Activated T-helper 1 cell treated with Interleukin-2 at 50 U/mL for 16 hours (primary cell): ENCODE results near the gene STK39.

Experiments
- DNase-seq: peaks from one replicate; pipeline ENCODE4 v3.0.0-alpha.2; 2020; ENCODE audit warnings: low read depth

The STK39 gene

DNA sequence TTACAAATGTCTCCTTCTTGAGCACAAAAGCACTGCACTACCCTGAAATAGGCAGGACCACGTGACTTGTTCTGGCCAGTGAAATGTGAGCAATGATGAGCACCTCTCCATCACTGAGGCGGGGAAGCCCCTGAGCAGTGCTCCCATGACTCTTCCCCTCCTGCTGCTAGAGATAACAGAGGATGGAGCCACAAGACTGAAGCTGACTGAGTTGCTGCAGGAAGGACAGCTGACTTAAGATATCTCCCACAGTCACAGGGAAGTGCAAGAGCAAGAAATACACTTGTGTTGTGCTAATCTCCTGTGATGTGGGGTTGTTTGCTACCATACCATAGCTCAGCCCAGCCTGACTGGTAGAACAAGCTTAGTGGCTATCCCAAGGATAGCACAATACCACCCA is 38.7 kb downstream of the STK39 start:
- no peak for DNase-seq

DNA sequence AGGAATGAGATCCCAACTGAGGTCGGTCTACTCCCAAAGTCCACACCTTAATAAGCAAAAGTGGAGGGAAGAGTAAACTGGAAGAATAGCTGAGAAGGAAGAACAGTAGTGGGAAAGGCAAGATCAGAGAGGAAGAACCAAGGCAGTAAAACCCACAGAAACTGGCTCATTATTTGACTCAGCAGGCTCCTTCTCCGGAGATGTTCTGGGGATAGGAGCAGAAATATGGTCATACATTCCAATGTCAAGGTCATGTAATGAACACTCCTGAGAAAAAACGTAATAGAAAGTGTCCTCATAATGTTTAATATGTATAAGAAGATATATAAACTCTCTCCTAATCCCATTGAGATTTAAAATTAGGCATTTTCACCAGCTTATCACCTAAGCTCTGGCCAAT is 39.5 kb downstream of the STK39 start:
- no peak for DNase-seq

DNA sequence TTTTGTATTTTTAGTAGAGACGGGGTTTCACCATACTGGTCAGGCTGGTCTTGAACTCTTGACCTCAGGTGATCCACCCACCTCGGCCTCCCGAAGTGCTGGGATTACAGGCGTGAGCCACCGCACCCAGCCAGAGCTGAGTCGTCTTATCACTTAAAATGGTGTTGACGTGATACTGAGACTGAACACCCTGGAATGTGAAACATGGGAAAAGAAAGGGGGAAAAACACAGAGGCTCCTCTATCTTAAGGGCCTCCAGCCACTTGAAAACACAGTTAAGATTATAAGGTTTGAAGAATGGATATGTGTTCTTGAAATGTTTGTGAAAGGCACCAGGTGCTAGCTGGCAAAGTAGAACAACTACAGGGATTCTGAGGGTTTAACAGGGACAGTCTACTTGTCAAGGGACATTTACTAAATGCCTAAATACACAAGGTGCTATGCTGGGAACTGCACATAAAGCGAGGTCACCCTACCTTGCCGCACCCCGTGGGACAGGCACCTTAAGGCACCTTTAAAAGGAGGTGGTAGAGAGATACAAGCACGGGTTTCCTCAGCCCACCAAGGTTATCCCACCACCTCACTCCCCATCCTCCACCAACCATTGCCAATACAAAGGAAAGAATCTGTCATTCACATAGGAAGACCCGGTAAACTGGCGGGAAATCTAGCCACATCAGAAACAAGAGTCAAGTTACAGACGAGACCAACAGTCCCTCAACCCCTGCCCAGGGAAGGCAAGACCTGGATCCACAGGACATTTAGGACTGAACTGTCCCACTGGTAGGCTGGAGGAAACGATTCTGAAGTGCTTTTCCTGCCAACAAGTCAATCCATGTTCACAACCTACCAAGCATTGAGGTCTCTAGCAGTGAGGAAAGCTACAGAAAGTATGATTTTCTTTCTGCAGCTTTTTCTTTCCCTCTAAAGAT is 43.4 kb downstream of the STK39 start:
- DNase-seq = no peak

DNA sequence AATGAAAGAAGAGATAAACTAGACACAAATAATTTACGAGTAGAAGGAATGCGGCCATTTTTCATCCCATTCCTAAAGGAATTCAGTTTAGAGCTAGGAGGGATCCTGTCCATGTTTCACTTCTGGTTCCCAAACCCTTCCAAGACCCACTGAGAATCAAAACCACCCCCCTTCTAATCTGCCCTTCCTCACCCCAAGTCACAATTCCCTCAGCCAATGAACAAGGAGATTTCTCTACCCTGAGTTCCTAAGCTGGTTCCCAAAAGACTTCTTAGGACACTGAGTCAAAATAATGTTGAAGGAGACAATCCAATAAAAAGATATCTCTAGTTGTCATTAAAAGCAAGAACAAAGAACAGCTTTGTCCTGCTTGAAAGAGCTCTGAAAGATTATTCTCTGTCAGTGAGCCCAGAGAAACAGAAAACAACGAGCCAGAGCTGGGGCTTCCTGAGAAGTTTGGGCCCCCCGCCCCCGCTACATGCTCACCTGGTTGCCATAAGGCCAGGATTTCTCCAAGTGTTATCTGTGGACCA is 45.7 kb downstream of the STK39 start:
- DNase-seq = no peak

DNA sequence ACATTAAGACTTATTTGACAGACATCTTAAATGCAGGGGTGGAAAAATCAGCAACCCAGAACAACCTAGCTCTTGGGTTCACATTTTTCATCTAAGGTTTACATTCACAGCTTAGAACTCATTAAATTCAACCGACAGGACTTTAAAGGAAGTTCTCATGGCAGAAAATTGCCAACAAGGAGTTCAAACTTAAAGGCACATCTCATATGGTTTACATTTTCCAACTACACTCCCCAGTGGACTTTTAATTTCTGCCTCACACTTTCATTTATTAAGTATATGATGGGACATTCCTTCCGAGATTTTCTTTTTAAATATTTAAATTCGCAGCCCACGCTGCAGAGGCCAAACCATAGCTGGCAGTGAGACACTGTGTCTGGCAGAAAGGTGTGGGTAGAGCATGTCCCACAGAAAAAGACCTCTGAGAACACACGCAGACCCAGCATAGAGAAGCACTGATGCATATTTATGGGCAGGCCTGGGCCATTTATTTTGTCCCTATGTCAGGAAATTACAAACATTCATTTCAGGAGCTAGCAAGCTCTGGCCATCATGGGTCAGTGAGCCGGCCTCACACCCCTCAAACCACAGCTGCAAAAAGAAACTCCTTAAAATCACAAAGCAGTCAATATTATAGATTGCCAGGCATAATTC is 46.3 kb downstream of the STK39 start:
- DNase-seq = no peak

DNA sequence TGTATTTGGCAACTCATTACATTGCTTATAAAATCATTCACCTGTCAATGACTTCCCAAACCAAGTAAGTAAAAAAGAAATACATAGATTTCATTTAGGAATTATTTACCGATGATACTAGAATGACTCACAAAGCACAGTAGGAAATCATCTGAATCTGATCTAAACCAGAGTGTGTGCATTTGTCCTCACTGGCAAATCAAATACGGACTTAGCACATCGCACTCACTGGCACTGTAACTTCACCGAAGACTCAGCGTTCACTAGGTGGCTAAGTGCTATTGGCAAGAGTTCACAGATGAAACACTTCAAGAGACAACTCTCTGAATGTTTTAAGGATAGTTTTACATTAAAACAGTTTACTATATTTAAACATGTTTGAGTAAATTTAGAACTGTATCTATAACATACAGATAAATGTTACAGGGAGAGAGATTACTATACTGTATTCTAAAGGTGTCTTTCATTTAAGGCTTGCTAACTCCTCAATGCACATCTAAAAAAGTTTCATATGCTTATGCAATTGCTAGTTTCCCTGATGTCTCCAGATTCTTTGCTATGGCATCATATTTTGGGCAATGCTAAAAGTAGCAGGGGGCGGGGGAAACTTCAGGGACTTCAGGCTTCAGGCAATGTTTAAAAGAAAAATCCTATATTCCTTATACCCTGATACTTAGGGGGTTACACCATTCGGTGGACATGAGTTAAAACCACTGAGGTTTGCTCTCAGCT is 48.8 kb downstream of the STK39 start:
- no peak for DNase-seq

DNA sequence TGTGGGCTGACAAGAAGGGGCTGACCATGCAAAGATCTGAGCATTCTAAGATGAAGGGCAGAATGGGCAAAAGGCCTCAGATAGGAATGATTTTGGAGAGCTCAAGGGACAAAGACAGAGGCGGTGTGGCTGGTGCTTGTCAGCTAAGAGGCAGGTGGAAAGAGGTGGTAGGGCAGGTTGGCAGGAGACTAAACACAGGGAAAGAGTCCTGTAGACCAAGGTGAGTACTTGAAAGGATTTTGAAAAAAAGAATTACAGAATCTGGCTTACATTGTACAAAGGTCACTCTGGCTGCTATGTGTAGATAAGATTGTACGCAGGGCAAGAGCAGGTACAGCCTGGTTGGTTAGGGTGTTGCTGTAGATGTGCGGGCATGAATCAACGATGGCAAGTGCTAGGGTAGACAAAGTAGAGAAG is 50.6 kb downstream of the STK39 start:
- DNase-seq = no peak

DNA sequence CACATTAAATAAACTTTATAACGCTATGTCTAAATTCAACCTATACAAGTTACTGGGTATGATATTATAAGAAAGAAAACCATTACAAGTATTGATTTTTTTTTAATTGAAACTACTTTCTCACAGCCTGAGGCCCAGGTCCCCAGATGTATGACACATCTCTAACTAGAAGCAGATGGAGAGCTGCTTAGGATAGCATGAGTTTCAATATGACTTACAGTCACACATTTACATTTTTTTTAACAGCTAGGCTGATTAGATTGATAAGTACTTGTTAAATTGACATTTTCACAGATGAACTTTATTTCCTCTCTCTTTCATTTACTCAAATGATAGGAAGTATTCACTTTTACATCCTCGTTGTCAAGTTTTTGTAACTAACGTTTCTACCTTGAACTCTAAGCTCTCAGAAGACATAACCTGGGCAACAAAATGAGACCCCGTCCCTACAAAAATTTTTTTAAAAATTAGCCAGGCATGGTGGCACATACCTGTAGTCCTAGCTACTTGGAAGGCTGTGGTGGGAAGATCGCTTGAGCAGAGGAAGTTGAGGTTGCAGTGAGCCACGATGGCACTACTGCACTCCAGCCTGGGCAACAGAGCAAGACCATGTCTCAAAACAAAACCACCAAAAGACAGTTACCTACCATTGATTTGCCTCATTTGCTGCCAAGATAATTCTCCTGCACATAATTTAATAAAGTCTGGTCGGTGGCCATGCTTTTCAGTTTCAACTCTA is 52.4 kb downstream of the STK39 start:
- no peak for DNase-seq

DNA sequence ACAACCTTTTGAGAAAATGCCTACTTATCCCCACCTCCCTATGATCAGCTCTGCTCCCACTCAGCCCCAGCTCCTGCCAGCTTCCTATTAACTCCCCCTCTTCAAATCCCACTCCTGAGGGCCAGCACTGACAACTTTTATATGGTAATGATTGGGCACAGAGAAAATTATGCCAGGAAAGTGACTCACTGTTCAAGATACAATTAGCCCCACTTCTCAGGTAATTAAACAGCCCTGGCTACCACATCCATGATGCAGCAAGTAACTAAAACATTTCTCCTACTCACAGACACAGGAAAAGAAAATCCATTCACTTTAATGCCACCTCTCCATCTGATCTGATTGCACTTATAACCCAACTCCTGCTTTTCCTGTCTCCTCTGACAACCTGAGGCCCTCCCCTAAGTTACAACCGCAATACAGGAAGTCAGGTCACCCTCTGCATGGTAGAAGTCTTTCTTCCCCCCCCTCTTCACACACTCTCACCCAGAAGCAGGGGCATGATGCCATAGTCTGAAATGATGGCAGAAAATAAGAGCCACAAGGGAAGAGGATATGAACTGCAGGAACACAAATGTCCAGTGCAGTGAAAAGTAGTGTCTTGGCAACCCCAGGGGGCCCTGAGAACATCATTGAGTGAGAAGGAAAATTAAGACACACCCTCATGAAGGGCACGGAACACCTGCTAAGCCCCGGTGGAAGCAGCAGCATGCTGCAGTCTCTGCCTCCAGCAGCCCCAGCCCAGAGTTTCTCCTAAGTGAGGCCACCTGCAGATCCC is 54.4 kb downstream of the STK39 start:
- DNase-seq = no peak

DNA sequence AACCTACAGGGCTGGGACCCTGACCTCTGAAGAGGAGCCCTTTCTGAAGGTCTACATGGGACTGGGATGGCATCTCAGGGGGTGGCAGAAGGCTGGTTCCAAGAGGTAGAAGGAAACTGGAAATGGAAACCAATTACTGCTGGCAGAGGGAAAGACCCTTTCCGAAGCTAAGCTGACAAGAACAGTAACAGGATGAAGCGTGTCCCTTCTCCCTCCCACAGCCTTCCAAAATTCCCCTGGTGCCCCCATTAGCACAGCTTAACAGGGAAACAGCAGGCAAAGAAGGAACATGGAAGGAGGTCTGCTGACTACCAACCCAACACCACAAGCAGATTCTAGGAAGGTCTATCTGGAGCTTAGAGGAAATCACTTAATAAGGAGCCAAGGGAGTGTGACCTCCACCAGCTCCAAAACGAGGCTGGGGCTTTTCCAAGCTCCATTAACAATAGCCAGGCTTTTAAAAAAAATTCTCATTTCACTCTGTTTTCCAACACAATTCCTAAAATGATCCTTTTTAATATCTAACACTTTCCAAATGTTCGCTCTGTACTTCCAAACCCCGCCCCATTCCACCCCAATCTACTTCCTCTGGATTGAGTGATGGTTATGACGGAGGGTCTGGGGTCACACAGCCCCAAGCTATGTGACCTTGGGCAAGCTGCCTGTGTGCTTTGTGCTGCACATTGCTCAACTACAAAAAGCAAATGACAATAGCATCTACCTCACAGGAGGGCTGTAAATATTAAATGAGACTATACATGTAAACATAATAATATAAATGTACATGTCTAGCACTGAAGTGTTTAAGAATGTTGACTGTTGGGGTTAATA is 55.2 kb downstream of the STK39 start:
- DNase-seq = no peak

DNA sequence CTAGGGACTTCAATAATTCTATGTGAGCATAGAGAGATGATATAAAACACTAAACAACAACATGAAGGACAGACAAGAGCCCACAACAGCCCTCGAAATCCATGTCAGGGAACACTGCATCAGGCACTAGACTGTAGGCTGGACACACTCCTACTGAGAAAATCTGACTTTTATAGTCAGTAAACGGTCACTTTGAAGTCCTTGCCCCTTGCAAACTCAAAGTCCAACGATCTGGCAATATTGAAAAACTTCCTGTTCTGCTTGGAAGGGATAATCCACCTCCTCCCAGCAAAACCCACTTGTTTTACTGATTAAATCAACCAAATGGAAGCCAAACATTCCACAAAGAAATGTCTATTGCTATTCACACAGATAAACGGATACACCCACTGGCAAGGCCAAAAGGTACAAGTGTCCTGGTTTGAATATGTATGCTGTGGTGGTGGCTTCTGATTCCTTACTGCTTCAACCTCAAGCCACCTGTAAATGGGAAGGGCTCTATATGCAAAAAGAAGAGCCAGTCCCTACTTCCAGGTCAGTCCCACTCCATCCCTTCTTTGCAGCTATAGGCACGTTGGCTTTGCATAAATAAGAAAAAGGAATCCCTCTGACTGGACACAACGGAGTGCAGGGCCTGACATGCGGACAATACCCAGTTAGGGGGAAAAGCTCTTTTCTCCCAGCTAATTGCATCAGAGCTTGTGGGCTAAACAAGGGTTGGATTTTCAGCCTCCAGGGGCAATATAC is 56.6 kb downstream of the STK39 start:
- no peak for DNase-seq

DNA sequence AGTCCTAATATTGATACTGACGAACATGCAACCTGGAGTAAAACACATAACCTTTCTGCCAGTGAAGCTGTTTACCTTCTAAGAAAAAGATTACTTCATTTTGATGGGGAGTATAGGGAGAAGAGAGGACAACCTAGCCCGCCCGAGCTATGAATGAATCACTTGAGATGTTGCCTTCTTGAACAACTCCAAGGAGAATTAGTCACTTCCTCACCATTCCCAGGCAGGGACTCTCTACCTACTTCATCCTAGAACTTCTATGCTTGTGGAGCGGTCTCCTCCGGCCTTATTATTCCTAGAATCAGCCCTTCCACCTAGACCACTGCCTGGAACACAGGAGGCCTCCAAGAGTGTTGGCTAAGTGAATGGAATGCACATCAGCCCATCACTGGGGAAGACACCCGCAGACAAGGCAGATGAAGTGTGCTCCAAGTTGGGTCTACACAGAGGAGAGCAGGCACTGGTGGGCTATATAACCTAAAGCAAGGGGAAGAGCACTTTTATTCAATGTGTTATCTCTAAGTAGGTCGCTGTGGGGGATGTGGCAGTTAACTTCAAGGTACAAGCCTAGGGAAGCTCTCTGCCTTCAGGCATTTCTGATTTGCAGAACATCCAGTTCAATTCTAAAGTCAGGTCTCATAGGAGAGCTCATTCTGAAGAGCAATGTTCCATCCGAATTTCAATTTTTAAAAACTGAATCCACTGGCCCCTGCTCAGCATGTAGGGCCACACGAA is 57.4 kb downstream of the STK39 start:
- DNase-seq = no peak

DNA sequence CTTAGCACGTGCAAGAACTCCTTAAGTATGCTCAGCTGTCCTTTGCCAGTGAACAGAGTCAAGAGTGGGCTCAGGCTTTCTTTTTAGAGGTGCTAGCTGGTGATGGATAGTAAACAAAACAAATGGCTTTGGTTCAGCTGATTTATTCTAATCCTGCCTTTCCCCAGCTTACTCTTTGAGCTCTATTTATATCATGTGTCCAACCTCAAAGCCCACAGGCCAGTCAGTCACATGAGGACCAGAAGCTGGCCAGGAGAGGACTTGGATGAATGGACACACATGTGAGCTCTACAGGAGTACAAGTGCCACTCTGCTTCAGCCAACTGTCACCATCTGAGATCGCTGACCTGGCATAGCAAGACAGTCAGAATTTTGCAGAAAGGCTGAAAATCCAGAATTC is 59.4 kb downstream of the STK39 start:
- no peak for DNase-seq

DNA sequence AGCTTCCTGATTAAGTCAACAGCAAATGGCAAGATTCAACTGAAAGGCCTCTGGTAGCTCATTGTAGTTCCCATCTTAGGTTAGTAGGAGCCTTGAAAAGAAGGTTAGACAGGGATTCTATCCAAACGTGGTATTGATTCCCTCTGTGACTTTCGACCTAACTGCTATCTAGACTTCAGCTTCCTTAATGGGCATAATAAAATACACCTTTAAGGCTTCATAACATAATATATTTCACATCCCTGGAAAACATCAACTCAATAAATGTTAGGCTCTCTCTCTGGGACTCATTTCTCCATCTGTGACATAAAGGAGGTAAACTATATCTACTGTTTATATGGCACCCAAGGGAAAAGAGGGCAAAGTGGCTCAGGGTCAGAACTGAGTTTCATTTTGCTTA is 60.9 kb downstream of the STK39 start:
- DNase-seq = no peak

DNA sequence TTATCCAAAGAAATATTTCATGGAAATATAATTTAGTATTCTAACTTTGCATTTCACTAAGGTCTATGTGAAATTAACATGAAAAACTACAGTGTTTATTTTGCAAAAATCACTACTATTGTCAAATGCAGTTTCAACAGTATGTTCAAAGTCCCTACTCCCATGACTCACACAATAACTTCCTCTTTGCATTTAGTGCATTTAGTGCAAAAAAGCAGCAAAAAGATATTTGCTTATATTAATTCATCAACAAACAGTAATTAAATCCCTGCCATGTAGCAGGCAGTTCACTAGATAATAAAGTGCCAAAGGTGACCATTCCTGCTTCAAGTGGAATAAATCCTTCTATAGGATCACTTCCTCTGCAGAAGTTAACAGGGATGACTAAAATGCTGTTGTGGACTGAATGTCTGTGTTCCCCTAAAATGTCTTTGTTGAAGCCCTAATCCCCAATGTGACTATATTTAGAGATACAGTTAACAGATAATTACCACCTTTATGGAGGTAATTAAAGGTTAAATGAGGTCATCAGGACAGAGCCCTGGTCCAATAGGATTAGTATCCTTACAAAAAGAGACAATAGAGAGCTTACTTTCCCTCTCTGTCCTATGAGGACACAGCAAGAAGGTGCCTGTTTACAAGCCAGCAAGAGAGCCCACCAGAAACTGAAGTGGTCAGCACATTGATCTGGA is 61.7 kb downstream of the STK39 start:
- DNase-seq = no peak

DNA sequence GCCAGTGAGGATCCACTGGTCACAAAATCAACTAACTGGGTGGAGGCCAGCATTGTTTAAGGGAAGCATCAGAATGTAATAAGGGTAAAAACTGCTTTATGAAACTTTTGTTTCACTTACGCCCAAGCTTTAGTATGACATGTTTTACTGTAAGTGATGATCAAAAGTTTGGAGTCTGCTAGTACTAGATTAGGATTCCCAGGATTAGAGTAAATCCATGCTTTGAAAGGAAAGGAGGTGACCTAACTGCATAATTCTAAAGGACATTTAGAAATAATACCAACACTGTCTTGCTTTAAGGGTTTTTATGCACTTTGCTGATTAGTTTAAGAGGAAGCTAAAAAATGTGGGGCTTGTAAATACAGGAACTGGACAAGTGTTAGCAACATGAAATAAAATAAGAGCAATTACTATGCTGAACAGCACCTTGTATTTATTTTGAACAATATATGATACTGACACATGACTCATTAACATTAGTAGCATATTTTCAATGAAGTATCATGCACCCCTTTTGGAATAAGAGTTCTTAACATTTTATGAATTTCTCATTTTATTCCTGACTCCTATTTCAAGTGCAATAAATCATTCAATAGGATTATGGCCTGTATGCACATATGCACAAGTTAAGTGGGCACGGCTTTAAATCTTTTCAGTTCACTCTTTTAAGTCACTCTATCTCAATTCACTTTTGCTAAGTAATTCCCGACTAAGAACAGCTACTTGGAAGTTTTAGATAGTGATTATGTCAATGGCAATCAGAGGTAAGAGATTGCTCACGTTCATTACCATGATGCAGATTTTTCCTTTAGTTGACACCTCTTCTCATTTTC is 62.5 kb downstream of the STK39 start:
- DNase-seq = no peak

DNA sequence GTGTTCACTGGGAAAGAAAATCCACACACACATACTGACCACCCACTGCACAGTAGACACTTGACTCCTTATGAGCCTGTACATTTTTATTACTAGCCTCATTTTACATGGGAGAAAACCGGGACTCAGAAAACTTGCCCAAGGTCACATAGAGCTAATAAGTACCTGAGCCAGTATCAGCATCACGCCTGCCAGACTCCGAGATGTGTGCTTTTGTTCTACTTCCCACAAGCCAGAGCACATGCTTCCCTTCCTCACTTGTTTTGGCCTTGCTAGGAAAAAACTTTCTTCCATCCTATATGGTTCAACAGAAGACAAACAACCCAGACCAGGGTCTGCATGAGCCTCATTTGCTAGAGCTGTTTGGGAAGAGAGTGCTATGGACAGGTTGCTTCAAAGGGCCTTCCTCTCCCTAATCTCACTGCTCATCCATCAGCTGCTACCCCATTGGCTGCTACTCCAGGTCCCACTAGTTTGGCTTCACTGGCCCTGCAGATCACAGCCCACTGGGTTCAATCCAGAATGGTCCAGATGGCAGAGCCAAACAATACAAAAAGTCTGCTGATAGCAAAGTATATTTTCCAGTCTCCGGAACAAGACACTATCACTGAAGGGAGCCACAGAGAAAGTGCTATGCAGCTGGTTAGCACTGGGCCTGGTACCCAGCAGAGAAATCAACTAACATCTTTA is 63.9 kb downstream of the STK39 start:
- no peak for DNase-seq
